Tibial nerve (tissue), 4 donors: ENCODE measurements around the gene MON1B. TPM values are rescaled to one million over a fixed set of nuclear protein-coding genes. Genes with fewer than 3 reads are reported as not detected.
A peak's percentile ranks its signal among the peaks of the same experiment; 100 is the strongest.

ENCODE experiments used
- DNase-seq, 2 donors: peaks; one replicate each; pipeline ENCODE4 v3.0.0-alpha.2; 2019; ENCODE audit warnings: low spot score in 2 of 2
- H3K27ac ChIP-seq, 4 donors: fragments of 200-600 bp; sonication (generic) in 3 of 4; one replicate each; pipeline ENCODE4 v1.5.1; 2017 to 2019; ENCODE audit warnings: mild to moderate bottlenecking in 1 of 4
- H3K27me3 ChIP-seq, 2 donors: fragments of 200-600 bp; sonication (generic) in 1 of 2; one replicate each; pipeline versions ENCODE4 v1.5.1 to v1.6.0; 2017 to 2019
- H3K36me3 ChIP-seq, 3 donors: fragments of 200-600 bp; sonication (generic); one replicate each; pipeline ENCODE4 v1.5.1; 2018 to 2019
- H3K4me1 ChIP-seq, 4 donors: fragments of 200-600 bp; sonication (generic) in 3 of 4; one replicate each; pipeline ENCODE4 v1.5.1; 2017 to 2019
- H3K4me3 ChIP-seq, 4 donors: fragments of 200-600 bp; sonication (generic) in 3 of 4; one replicate each; pipeline ENCODE4 v1.5.1; 2017 to 2019; ENCODE audit warnings: mild to moderate bottlenecking in 1 of 4, moderate library complexity in 1 of 4
- H3K9me3 ChIP-seq, 4 donors: fragments of 200-600 bp; sonication (generic) in 3 of 4; one replicate each; pipeline ENCODE4 v1.5.1; 2017 to 2019
- CTCF ChIP-seq, 5 experiments: fragments of 200-600 bp in 3 of 5; fragments of 450-650 bp in 2 of 5; sonication (generic) in 3 of 5; IDR thresholded peaks; one replicate each; pipeline ENCODE4 v1.5.1; 2016 to 2019; ENCODE audit warnings: antibody characterized with exemption in 5 of 5, mild to moderate bottlenecking in 3 of 5, moderate library complexity in 2 of 5
- EP300 ChIP-seq, 2 donors: sonication (generic); formaldehyde crosslinking; IDR thresholded peaks; one replicate each; pipeline ENCODE4 v1.6.1; 2017; ENCODE audit warnings: antibody characterized with exemption in 2 of 2, mild to moderate bottlenecking in 1 of 2
- POLR2A ChIP-seq, 2 donors: fragments of 450-650 bp; IDR thresholded peaks; one replicate each; pipeline ENCODE4 v1.6.1; 2017; ENCODE audit warnings: antibody characterized with exemption in 2 of 2, mild to moderate bottlenecking in 2 of 2, moderate library complexity in 2 of 2
- WGBS, 2 donors: methylation state at CpG; one replicate each; pipeline ENCODE4 v1.1.5; 2018; 5-methylcytosine and 5-hydroxymethylcytosine counted together
- total RNA-seq, 4 donors: library from RNA; depleted of rRNA; stranded (reverse); fragments of >200 nt; gene quantifications; one replicate each; pipeline ENCODE4 v1.1.0, GENCODE V29; 2016

MON1B gene
- total RNA-seq, 4 donors from 2014 or later: 30.6 to 38.4 (median 34.0) TPM

- Histone ChIP-seq H3K4me3 (no peak overlapping the region), H3K36me3 (peaks cover 0 to 13% (median 0%) of the 10 kb centered on the region in 3 donors), H3K27ac (no peak overlapping the region), H3K9me3 (no peaks in the 10 kb centered on the region), H3K27me3 (peaks cover 0 to 13% of the 10 kb centered on the region in 2 donors), H3K4me1 (peaks cover 0 to 14% (median 2%) of the 10 kb centered on the region in 4 donors)
- no peak for DNase-seq
- 60 to 85% methylated on average over 3 of the region's 3 CpGs for WGBS, 2 donors
- TF ChIP-seq EP300 (IDR thresholded peaks at IDR 0.05) (no peak), POLR2A (IDR thresholded peaks at IDR 0.05) (no peak), CTCF (IDR thresholded peaks at IDR 0.05) (no peak)
Measured at GRCh38 chr16:77208382-77208781, 17.4 kb downstream of the MON1B start.

GRCh38 chr16:77211880-77212740, 21.1 kb downstream of the MON1B start:
- no peak for TF ChIP-seq CTCF (IDR thresholded peaks at IDR 0.05)
- TF ChIP-seq EP300 (IDR thresholded peaks at IDR 0.05): no peak
- no peak for TF ChIP-seq POLR2A (IDR thresholded peaks at IDR 0.05)
- no peaks in the 10 kb centered on the region for H3K9me3 ChIP-seq
- peaks cover 0 to 13% (median 0%) of the 10 kb centered on the region in 3 donors for H3K36me3 ChIP-seq
- peaks cover 0 to 13% of the 10 kb centered on the region in 2 donors for H3K27me3 ChIP-seq
- no peak for DNase-seq
- H3K27ac ChIP-seq: peak overlapping the region in 3 of 4 donors; percentile 70 to 75 (median 72)
- peaks cover 0 to 20% (median 2%) of the 10 kb centered on the region in 4 donors for H3K4me1 ChIP-seq
- H3K4me3 ChIP-seq: peak overlapping the region; percentile 36 to 71 (median 64)
- WGBS, 2 donors: 3% methylated on average over 57 to 58 of the region's 66 CpGs

GRCh38 chr16:77212741-77213541, 22.0 kb downstream of the MON1B start:
- Histone ChIP-seq H3K36me3 (peaks cover 0 to 7% (median 0%) of the 10 kb centered on the region in 3 donors), H3K27me3 (peaks cover 0 to 13% of the 10 kb centered on the region in 2 donors), H3K9me3 (no peaks in the 10 kb centered on the region), H3K27ac (peak overlapping the region in 3 of 4 donors; percentile 70 to 75 (median 72)), H3K4me3 (peak overlapping the region; percentile 36 to 71 (median 64)), H3K4me1 (peaks cover 0 to 20% (median 2%) of the 10 kb centered on the region in 4 donors)
- peak in 1 of 2 donors; percentile 40 for DNase-seq
- peak in 1 of 2 donors; percentile 12 for TF ChIP-seq POLR2A (IDR thresholded peaks at IDR 0.05)
- TF ChIP-seq CTCF (IDR thresholded peaks at IDR 0.05): no peak
- WGBS, 2 donors: 23 to 26% methylated on average over 34 to 44 of the region's 62 CpGs

- no peaks in the 10 kb centered on the region for H3K9me3 ChIP-seq
- peaks cover 0 to 20% (median 2%) of the 10 kb centered on the region in 4 donors for H3K4me1 ChIP-seq
- DNase-seq: no peak
- no peak overlapping the region for H3K4me3 ChIP-seq
- TF ChIP-seq EP300 (IDR thresholded peaks at IDR 0.05) (no peak), CTCF (IDR thresholded peaks at IDR 0.05) (no peak), POLR2A (IDR thresholded peaks at IDR 0.05) (no peak)
- H3K27me3 ChIP-seq: peaks cover 0 to 13% of the 10 kb centered on the region in 2 donors
- peaks cover 0 to under 1% (median 0%) of the 10 kb centered on the region in 3 donors for H3K36me3 ChIP-seq
- H3K27ac ChIP-seq: no peak overlapping the region
- 81 to 84% methylated on average over 14 to 15 of the region's 15 CpGs for WGBS, 2 donors
Measured at GRCh38 chr16:77213542-77214106, 22.6 kb downstream of the MON1B start.
